ENCODE results near the gene UQCC2. TPM values are rescaled to one million over a fixed set of nuclear protein-coding genes. Genes with fewer than 3 reads are reported as not detected.

The UQCC2 gene
- total RNA-seq, 2 donors from 2014 or later = 45.0 to 81.7 TPM

DNA sequence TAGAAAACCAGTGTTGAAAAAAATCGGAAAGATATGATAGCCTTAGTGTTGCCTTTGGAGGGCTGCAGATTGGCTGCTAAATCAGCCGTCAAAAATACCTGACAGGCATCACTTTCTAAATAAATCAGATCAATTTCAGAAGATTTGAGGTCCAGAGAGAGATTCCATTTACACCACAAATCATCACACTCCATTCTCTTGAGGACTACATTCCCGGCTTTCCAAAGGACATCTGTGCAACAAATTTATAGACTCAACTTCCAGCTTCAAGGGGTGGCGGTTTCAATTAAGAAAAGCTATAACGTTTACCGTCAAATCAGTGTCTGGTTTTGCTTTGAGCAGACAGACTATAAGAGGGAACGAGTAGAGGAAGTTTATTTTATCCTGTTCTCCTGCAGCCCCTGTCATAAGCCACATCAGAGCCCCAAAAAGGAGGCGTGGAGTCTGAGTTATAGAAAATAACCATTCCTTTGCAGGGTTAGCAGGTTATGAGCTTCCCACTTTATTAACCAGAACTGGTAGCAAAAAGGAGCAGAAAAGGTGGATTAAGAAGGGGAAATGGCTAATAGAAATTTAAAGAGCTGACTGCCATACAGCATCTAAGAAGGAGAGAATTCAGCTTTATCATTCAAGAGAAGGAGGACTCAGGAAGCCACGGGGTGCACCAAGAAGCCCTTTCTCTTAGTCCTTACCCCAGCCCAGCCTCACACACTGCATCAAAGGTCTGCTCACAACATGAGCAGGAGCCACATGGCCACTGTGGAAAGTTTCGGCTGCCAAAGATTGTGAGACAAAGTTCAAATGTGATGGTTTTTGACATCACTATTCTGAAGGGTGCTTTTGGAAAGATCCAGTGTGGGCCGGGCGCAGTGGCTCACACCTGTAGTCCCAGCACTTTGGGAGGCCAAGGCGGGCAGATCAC lies 12.9 kb upstream of the UQCC2 start:
- no peak for DNase-seq
- intact Hi-C loops (cut with DNase I) = no loop called here
- H3K4me1 ChIP-seq = no peaks in the 10 kb centered on the region
- no peaks in the 10 kb centered on the region for H3K36me3 ChIP-seq
- H3K27me3 ChIP-seq = no peaks in the 10 kb centered on the region
- no peak overlapping the region for H3K9ac ChIP-seq (ENCODE audit: low read depth in 2 of 2, low read length in 2 of 2)
- no peaks in the 10 kb centered on the region for H3K9me3 ChIP-seq
- TF ChIP-seq, protein P1, sequence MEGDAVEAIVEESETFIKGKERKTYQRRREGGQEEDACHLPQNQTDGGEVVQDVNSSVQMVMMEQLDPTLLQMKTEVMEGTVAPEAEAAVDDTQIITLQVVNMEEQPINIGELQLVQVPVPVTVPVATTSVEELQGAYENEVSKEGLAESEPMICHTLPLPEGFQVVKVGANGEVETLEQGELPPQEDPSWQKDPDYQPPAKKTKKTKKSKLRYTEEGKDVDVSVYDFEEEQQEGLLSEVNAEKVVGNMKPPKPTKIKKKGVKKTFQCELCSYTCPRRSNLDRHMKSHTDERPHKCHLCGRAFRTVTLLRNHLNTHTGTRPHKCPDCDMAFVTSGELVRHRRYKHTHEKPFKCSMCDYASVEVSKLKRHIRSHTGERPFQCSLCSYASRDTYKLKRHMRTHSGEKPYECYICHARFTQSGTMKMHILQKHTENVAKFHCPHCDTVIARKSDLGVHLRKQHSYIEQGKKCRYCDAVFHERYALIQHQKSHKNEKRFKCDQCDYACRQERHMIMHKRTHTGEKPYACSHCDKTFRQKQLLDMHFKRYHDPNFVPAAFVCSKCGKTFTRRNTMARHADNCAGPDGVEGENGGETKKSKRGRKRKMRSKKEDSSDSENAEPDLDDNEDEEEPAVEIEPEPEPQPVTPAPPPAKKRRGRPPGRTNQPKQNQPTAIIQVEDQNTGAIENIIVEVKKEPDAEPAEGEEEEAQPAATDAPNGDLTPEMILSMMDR (IDR thresholded peaks at IDR 0.05) = no peak
- H3K27ac ChIP-seq = no peak overlapping the region
- no peak overlapping the region for H3K4me3 ChIP-seq

DNA sequence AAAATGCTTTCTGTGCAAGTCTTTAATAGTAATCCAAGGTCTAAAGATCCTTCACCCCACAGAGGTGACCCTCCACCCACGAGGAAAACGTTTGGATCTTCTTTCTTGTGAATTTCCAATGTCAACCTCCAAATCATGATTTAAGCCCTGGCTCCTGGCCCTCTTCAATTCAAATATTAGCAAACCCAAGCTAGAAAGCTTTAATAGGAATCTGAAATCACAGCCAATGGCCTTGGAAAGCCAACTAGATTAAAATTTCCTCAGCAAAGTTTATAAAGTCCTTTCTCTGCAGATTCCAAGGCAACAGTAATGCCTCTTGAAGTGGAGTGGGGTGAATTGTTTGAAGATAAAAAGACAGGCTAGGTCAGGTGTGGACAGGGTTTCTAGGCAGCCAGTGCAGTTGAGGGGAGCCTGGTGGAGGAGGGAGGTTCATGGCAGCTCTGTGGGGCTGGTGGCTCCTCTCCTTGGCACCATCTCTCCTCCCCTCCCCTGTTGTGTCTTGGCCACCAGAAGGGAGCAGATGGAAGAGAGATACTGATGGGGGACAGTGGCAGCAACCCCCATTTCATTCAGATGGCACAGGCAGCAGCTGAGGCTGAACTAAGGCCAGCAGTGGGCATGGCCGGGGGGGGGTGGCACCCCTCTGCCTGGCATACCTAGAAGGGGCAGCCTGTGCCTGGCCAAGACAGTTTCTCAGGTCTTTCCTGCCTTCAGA lies 12.0 kb upstream of the UQCC2 start:
- TF ChIP-seq, protein P1 (IDR thresholded peaks at IDR 0.05) = no peak
- no peak overlapping the region for H3K9ac ChIP-seq (ENCODE audit: low read depth in 2 of 2, low read length in 2 of 2)
- H3K36me3 ChIP-seq = no peaks in the 10 kb centered on the region
- H3K4me1 ChIP-seq = no peaks in the 10 kb centered on the region
- no peak for DNase-seq
- no peak overlapping the region for H3K27ac ChIP-seq
- intact Hi-C loops (cut with DNase I) = no loop called here
- H3K4me3 ChIP-seq = no peak overlapping the region
- H3K9me3 ChIP-seq = no peaks in the 10 kb centered on the region
- no peaks in the 10 kb centered on the region for H3K27me3 ChIP-seq

DNA sequence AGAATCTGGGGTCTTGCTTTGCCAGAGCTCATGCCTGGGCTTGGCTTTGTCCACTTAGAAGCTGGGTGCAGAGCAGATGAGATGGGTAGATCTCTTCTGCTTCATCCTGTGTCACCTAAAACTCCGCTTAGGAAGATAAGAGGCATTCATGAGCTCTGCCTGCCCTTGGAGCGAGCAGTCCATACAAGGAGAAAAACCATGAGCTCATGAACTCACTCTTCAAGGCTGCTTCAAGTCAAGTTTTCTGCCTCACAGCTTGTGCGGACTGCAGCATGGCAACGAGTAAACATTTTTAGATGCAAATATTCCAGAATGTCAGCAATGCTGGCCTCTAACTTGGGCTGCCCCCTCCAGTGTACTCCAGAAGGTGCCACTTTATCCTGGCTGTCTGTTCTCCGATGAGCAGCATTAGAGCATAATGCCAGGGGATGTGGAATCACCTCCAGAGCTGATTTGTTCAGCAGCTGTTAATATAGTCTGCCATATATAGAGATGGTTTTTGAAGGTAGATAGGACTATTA lies 10.7 kb upstream of the UQCC2 start:
- Histone ChIP-seq H3K4me3 (no peak overlapping the region), H3K27ac (no peak overlapping the region), H3K27me3 (no peaks in the 10 kb centered on the region), H3K9ac (ENCODE audit: low read depth in 2 of 2, low read length in 2 of 2) (no peak overlapping the region), H3K4me1 (no peaks in the 10 kb centered on the region), H3K9me3 (no peaks in the 10 kb centered on the region), H3K36me3 (no peaks in the 10 kb centered on the region)
- no peak for DNase-seq
- TF ChIP-seq, protein P1 (IDR thresholded peaks at IDR 0.05) = no peak
- intact Hi-C loops (cut with DNase I) = no loop called here

DNA sequence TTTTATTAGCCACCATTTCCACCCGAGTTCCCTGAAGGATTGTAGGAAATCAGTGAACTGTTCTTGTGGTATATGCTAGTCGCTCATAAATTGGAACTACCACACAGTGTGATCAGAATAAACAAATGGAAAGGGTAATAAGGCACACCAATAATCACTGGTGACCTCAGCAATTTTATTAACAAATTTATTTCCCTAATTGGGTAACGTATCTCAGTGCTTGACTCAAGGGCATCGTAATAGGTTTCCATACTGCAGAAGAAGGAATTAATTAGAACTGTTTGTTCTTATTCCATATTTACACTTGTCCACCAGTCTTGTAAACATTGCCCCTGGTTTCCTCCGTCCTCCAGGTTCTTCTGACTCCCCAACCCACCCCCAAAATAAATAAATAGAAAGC lies 10.0 kb upstream of the UQCC2 start:
- Histone ChIP-seq H3K27ac (no peak overlapping the region), H3K9ac (ENCODE audit: low read depth in 2 of 2, low read length in 2 of 2) (no peak overlapping the region), H3K4me3 (no peak overlapping the region), H3K4me1 (no peaks in the 10 kb centered on the region), H3K27me3 (no peaks in the 10 kb centered on the region), H3K36me3 (no peaks in the 10 kb centered on the region), H3K9me3 (no peaks in the 10 kb centered on the region)
- DNase-seq = no peak
- intact Hi-C loops (cut with DNase I) = no loop called here
- TF ChIP-seq, protein P1 (IDR thresholded peaks at IDR 0.05) = no peak

DNA sequence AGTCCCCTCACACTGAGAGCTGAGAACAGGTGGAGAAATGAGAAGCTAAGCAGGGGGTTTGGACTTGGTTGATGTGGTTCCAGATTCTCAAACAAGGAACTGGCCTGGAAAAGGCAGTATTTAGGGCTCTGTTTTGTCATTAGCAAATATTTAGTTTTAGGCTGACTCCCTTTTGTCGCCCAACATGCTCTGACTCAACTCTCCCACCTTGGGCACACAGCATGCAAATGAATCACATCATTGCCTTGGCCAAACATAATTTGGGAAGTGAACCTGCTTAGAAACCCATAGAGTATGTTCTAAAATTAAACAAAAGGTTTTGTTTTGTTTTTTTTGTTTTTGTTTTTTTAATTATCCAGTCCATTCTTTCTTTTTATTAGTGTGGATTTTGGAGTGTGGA lies 9.5 kb upstream of the UQCC2 start:
- Histone ChIP-seq H3K9me3 (no peaks in the 10 kb centered on the region), H3K36me3 (no peaks in the 10 kb centered on the region), H3K4me3 (no peak overlapping the region), H3K4me1 (no peaks in the 10 kb centered on the region), H3K9ac (ENCODE audit: low read depth in 2 of 2, low read length in 2 of 2) (no peak overlapping the region), H3K27ac (no peak overlapping the region), H3K27me3 (no peaks in the 10 kb centered on the region)
- no peak for DNase-seq
- TF ChIP-seq, protein P1 (IDR thresholded peaks at IDR 0.05) = no peak
- intact Hi-C loops (cut with DNase I) = no loop called here

Data from colonic mucosa (tissue), 4 donors.